Measurements from ENCODE around the gene RALGAPA2.

- TF ChIP-seq ESRRA (CRISPR knock-in tag; IDR thresholded peaks at IDR 0.05; ENCODE audit: low read depth) (no peak), SNAPC5 (CRISPR knock-in tag; IDR thresholded peaks at IDR 0.05; ENCODE audit: borderline replicate concordance) (no peak), GABPA (IDR thresholded peaks at IDR 0.05; ENCODE audit: low read depth, low read length) (no peak), GABPA (CRISPR knock-in tag; IDR thresholded peaks at IDR 0.05; ENCODE audit: low read depth) (no peak), TRAFD1 (CRISPR knock-in tag; IDR thresholded peaks at IDR 0.05; ENCODE audit: borderline replicate concordance) (no peak), AKAP8 (CRISPR knock-in tag; IDR thresholded peaks at IDR 0.05) (no peak), AFF4 (CRISPR knock-in tag; IDR thresholded peaks at IDR 0.05) (no peak)
Observed at GRCh38 chr20:20664795-20665589, 47.5 kb downstream of the RALGAPA2 start.

Measured in HepG2 (cell line).